CD4-positive, alpha-beta T cell treated with Interleukin-12 subunit alpha and Interleukin-12 subunit beta, for 1 hour (primary cell): Measurements from ENCODE around the gene ITIH1.
"Not testable (repeated sequence)": the region's sequence is repeated elsewhere in the genome, so short reads cannot be mapped to it uniquely, and the experiment has no call there.

Source experiments
- DNase-seq: peaks from one replicate; pipeline ENCODE4 v3.0.0-alpha.2; 2020

Gene ITIH1, protein sequence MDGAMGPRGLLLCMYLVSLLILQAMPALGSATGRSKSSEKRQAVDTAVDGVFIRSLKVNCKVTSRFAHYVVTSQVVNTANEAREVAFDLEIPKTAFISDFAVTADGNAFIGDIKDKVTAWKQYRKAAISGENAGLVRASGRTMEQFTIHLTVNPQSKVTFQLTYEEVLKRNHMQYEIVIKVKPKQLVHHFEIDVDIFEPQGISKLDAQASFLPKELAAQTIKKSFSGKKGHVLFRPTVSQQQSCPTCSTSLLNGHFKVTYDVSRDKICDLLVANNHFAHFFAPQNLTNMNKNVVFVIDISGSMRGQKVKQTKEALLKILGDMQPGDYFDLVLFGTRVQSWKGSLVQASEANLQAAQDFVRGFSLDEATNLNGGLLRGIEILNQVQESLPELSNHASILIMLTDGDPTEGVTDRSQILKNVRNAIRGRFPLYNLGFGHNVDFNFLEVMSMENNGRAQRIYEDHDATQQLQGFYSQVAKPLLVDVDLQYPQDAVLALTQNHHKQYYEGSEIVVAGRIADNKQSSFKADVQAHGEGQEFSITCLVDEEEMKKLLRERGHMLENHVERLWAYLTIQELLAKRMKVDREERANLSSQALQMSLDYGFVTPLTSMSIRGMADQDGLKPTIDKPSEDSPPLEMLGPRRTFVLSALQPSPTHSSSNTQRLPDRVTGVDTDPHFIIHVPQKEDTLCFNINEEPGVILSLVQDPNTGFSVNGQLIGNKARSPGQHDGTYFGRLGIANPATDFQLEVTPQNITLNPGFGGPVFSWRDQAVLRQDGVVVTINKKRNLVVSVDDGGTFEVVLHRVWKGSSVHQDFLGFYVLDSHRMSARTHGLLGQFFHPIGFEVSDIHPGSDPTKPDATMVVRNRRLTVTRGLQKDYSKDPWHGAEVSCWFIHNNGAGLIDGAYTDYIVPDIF

GRCh38 chr3:52777127-52777958 is at the start of gene ITIH1:
Gene ITIH1 (plus strand): TSS chr3:52777599. CDS start chr3:52777616, 17 bp downstream.
- DNase-seq, result no peak

DNA sequence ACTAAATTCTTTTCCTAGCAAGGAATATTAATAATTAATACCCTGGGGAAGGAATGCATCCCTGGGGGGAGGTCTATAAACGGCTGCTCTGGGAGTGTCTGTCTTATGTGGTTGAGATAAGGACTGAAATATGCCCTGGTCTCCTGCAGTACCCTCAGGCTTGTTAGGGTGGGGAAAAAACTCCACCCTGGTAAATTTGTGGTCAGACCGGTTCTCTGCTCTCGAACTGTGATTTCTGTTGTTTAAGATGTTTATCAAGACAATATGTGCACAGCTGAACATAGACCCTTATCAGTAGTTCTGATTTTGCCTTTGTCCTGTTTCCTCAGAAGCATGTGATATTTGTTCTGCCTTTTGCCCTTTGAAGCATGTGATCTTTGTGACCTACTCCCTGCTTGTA is 48.6 kb upstream of the ITIH1 start:
- DNase-seq, result not testable (repeated sequence)

DNA sequence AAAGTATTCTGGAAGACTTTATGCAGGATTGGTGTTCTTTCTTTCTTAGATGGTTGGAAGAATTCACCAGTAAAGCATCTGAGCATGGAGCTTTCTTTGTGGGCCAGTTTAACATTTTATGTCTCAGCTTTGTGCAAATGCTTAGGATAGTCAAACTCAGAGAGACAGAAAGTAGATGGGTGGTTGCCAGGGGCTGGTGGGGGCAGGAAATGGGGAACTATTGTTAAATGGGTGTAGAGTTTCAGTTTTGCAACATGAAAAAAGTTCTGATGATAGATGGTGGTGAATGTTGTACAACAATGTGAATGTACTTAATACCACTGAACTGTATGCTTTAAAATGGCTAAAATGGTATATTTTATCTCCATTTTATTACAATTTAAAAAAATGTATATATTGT is 46.7 kb upstream of the ITIH1 start:
- DNase-seq, result no peak

- no peak for DNase-seq
These were observed 45.8 kb upstream of the ITIH1 start for GRCh38 chr3:52731590-52731989.

DNA sequence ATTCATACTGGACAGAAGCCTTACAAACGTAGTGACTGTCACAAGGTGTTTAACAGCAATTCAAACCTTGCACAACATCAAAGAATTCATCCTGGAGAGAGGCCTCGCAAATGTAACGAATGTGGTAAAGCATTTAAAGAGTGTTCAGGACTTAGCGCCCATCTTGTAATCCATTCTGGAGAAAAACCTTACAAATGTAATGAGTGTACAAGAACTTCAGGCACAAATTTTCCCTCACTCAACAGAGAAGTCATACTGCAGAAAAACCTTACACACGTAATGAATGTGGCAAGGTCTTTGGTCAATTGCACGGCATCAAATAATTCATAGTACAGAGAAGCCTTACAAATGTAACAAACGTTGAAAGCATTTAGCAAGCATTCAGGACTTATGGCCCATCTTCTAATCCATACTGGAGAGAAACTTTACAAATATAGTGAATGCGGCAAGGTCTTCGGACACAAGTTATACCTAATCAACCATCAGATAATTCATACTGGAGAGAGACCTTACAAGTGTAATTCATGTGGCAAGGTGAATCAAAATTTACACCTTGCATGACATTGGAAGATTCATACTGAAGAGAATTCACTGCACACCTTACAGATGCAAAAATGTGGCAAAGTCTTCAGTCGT is 44.0 kb upstream of the ITIH1 start:
- no peak for DNase-seq

DNA sequence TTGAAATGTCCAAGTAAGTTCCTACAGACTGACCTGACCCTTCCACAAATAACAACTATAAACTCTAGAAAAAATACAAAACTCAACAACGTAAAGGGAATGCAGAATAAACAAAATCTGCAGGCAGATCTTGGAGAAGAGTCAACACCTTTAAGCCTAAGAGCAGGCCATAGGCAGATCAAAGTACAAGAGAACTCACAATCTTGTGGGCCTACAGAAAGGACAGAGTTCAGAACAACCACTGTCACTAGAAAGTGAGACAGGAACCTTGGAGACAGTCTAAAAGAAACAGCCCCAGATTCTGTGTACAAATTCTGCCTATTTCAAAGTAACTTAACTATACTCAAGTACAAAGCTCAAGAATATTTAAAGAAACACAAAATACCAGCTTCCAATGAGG is 37.7 kb upstream of the ITIH1 start:
- no peak for DNase-seq

- DNase-seq, result peak; percentile 36
These were observed 34.9 kb upstream of the ITIH1 start for GRCh38 chr3:52742418-52743041.

GRCh38 chr3:52743152-52743551 is 34.2 kb upstream of the ITIH1 start:
- DNase-seq, result no peak

DNA sequence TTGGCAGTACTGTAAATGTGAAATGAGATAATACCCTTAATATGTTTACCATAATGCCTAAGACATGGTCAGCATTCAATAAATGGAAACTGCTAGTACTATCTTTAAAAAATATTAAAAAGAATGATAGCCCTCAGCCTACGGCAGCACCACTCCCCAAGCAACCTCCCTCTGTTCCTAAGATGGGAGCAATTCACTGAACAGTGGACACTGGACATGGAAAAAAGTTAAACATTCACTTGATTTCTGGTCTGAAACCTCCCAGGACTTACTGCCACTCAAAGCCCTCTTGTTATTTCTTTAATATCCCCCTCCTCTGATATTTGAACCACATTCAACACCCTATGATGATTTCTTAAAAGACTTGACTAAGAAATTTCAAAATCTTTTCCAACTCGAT is 33.7 kb upstream of the ITIH1 start:
- DNase-seq, result no peak

DNA sequence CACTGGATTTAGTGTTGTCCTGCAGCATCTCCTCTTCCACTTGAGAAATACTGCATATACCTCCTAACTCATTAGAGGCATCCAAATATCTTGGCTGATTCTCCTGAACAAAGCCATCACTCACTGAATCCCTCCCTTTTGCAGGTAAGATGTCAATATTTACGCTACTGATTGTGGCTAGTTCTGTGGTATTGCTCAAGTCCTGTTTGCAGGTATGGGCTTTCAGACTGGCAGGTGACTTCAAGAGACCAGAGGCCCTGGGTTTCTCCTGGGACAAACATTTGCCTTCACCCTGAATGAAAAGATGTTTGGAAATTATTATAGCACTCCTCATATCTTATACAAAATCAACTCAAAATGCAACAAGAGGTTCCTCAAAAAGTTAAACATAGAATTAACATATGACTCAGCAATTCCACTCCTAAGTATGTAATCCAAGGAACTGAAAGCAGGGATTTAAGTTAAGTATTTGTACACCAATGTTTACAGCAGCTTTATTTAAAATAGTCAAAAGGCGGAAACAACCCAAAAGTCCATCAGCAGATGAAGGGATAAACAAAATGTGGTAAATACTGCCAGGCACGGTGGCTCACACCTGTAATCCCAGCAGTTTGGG is 25.2 kb upstream of the ITIH1 start:
- no peak for DNase-seq

DNA sequence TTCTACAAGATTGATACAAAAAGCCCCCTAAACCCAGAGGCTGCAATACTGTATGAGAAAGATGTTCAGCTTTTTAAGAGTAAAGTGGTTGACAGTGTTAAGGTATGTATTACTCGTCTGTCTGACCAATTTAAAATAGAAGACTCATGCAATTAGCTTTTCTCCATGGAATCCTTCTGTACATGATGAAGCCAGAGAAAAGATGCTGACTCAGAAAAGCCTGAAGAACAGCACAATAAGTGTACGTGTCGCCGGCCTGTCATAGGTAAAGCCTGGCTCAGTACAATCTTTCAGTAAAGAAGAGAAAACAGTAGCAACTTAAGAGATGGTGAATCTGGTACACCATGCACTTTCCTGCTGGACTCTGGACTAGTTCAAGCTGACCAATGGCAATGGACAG is 23.0 kb upstream of the ITIH1 start:
- DNase-seq, result no peak

GRCh38 chr3:52756141-52756540 is 21.3 kb upstream of the ITIH1 start:
- DNase-seq, result no peak

- DNase-seq, result no peak
These were observed 13.9 kb upstream of the ITIH1 start for GRCh38 chr3:52763466-52763865.

GRCh38 chr3:52769786-52770455 is 7.5 kb upstream of the ITIH1 start:
- no peak for DNase-seq

GRCh38 chr3:52770496-52771333 is 6.7 kb upstream of the ITIH1 start, which contains the start of gene NEK4:
Gene NEK4 (minus strand): TSS chr3:52770940. CDS start chr3:52770746, 194 bp downstream.
- peak; percentile 88 for DNase-seq

DNA sequence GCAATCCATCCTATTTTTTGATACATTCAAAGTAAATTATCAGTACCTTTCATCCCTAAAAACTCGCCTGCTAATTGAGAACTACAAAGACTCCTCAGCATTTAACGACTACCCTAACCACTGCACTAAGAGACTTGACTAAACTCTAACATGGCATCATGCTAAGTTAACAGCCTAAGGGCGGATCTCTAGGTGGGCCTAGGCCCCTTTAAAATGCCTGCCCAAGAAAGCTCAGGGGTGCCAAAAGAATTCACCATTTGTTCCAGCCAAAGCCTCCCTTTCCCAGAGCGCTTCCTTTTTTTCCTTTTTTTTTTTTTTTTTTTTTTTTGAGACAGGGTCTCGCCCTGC is 6.1 kb upstream of the ITIH1 start:
- DNase-seq, result no peak

DNA sequence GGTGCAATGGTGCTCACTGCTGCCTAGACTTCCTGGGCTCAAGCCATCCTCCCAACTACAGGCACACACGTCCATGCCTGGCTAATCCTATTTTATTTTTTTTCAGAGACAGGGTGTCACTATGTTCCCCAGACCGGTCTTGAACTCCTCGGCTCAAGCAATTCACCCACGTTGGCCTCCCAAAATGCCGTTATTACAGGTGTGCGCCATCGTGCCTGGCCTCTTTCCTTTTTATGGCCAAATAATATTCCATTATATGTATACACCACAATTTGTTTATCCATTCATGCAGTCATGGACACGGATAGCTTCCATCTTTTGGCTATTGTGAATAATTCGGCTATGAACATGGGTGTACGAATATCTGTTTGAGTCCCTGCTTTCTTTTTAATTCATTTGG is 5.7 kb upstream of the ITIH1 start:
- no peak for DNase-seq

DNA sequence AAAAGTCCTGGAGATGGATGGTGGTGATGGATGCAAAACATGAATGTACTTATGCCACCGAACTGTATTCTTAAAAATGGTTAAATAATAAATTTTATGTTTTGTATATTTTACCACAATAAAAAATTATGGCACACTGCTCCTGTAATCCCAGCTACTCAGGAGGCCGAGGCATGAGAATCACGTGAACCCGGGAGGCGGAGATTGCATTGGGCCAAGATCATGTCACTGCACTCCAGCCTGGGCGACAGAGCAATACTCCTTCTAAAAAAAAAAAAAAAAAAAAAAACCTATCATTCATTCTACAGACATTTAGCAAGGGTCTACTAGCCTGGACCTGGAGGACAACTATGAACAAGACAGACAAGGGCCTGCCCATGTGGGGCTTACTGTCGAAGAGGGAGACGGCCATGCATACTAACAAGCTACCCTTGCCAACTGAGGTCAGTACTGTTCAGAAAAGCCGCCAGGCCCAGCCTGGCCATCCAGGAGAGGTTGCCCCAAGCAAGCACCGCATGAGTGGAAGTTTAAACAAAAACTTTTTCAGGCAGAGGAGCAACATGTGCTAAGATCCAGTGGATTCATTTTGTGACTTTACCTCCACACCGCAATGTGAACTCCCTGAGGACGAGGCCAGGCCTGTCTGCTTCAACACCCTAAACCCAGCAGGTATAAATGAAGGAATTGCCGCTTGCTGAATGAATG is 3.9 kb upstream of the ITIH1 start:
- DNase-seq, result no peak

DNA sequence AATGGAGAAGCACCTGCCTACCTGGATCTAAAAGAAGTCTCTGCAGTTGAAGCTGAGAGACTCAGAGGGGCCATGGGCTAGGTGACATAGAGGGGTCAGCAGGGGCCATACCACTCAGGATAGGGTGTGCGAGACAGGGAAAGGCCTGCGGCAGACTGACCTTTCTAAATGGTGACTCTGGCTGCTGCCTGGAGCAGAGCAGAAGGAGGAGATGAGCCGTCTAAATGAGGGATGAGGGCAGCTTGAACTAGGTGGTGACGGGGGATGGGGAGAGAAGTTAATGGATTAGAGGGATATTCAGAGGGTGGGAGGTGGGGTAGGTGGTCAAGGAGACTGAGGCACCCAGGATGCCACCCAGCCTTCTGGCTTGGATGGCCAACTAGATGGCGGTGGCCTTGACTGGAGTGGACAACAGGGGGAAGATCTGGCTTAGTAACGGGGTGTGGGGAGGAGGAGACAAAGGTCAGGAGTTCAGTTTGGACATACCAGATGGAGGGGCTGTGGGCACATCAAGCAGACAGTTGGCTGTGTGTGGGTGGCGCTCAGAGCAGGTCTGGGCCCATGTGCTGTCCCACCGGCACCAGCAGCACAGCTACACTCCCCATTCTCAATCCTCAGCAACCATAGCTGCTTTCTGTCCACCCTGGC is 3.2 kb upstream of the ITIH1 start:
- no peak for DNase-seq
